ENCODE results near the gene PDE4B. TPM values are rescaled to one million over a fixed set of nuclear protein-coding genes. Genes with fewer than 3 reads are reported as not detected.
"Not testable (repeated sequence)": the region's sequence is repeated elsewhere in the genome, so short reads cannot be mapped to it uniquely, and the experiment has no call there.

Gene PDE4B
- total and polyA plus RNA-seq, 2 donors from 2014 or later = 2.0 to 8.7 TPM

DNA sequence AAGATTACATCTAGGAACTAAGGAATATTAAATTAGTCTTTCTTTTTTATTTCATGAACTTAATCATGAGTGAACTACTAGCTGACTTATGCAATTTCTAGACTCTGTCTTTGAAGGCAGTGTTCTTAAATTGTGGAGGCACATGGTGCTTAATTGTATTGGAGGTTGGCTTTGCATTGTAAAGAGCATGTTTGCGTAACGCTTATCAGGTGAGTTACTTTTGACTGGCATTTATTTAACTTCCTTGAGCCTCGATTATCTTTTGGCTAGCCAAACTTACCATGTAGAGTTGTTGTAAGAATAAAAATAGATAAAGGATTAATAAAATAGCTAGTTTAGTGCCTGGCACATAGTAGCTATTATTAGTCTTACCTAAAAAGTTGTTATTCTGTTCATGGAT is 262.4 kb downstream of the PDE4B start:
- Histone ChIP-seq H3K27ac (ENCODE audit: low read depth in 2 of 2, low read length in 2 of 2) (no peak overlapping the region), H3K4me3 (ENCODE audit: low read length in 3 of 3) (no peak overlapping the region), H3K27me3 (ENCODE audit: control insufficient read depth, insufficient read depth, low read length) (no peaks in the 10 kb centered on the region), H3K4me1 (ENCODE audit: control insufficient read depth in 2 of 3, insufficient read depth in 2 of 3, low read depth in 1 of 3, low read length in 3 of 3) (no peaks in the 10 kb centered on the region), H3K36me3 (ENCODE audit: control insufficient read depth in 2 of 3, insufficient read depth in 3 of 3, low read length in 3 of 3) (no peaks in the 10 kb centered on the region), H3K9ac (ENCODE audit: low read length in 3 of 3) (no peak overlapping the region), H3K9me3 (ENCODE audit: control insufficient read depth in 2 of 3, insufficient read depth in 1 of 3, low read length in 3 of 3) (no peaks in the 10 kb centered on the region)
- DNase-seq (no peak), FAIRE-seq (no peak)
- intact Hi-C loops (cut with DNase I) = no loop called here
- no peak for TF ChIP-seq CTCF (IDR thresholded peaks at IDR 0.05; ENCODE audit: borderline replicate concordance, extremely low read depth, insufficient read depth)

DNA sequence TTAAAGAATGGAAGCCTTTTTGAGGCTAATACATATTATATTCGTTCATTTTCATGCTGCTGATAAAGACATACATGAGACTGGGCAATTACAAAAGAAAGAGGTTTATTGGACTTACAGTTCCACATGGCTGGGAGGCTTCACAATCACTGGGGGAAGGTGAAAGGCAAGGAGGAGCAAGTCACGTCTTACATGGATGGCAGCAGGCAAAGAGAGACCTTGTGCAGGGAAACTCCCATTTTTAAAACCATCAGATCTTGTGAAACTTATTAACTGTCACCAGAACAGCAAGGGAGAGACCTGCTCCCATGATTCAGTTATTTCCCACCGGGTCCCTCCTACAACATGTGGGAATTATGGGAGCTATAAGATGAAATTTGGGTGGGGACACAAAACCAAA is 264.8 kb downstream of the PDE4B start:
- H3K4me3 ChIP-seq (ENCODE audit: low read length in 3 of 3); H3K27ac ChIP-seq (ENCODE audit: low read depth in 2 of 2, low read length in 2 of 2); H3K9ac ChIP-seq (ENCODE audit: low read length in 3 of 3); DNase-seq; H3K27me3 ChIP-seq (ENCODE audit: control insufficient read depth, insufficient read depth, low read length); FAIRE-seq; H3K9me3 ChIP-seq (ENCODE audit: control insufficient read depth in 2 of 3, insufficient read depth in 1 of 3, low read length in 3 of 3); H3K4me1 ChIP-seq (ENCODE audit: control insufficient read depth in 2 of 3, insufficient read depth in 2 of 3, low read depth in 1 of 3, low read length in 3 of 3); intact Hi-C loops (cut with DNase I); H3K36me3 ChIP-seq (ENCODE audit: control insufficient read depth in 2 of 3, insufficient read depth in 3 of 3, low read length in 3 of 3): not testable (repeated sequence)

DNA sequence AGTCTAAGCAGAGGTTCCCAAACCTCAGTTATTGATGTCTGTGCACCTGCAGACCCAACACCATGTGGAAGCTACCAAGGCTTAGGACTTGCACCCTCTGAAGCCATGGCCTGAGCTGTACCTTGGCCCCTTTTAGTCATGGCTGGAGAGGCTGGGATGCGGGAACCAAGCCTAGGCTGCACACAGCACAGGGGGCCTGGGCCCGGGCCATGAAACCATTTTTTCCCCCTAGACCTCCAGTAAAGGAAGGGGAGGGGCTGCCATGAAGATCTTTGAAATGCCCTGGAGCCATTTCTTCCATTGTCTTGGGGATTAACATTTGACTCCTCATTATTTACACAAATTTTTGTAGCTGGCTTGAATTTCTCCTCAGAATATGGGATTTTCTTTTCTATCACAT is 265.9 kb downstream of the PDE4B start:
- Histone ChIP-seq H3K36me3 (ENCODE audit: control insufficient read depth in 2 of 3, insufficient read depth in 3 of 3, low read length in 3 of 3) (no peaks in the 10 kb centered on the region), H3K9me3 (ENCODE audit: control insufficient read depth in 2 of 3, insufficient read depth in 1 of 3, low read length in 3 of 3) (no peaks in the 10 kb centered on the region), H3K27ac (ENCODE audit: low read depth in 2 of 2, low read length in 2 of 2) (no peak overlapping the region), H3K9ac (ENCODE audit: low read length in 3 of 3) (no peak overlapping the region), H3K4me3 (ENCODE audit: low read length in 3 of 3) (no peak overlapping the region), H3K4me1 (ENCODE audit: control insufficient read depth in 2 of 3, insufficient read depth in 2 of 3, low read depth in 1 of 3, low read length in 3 of 3) (no peaks in the 10 kb centered on the region), H3K27me3 (ENCODE audit: control insufficient read depth, insufficient read depth, low read length) (no peaks in the 10 kb centered on the region)
- TF ChIP-seq CTCF (IDR thresholded peaks at IDR 0.05; ENCODE audit: borderline replicate concordance, extremely low read depth, insufficient read depth) = no peak
- intact Hi-C loops (cut with DNase I) = no loop called here
- FAIRE-seq (no peak), DNase-seq (no peak)

DNA sequence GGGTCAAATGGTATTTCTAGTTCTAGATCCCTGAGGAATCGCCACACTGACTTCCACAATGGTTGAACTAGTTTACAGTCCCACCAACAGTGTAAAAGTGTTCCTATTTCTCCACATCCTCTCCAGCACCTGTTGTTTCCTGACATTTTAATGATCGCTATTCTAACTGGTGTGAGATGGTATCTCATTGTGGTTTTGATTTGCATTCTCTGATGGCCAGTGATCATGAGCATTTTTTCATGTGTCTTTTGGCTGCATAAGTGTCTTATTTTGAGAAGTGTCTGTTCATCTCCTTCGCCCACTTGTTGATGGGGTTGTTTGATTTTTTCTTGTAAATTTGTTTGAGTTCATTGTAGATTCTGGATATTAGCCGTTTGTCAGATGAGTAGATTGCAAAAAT is 274.5 kb downstream of the PDE4B start:
- H3K36me3 ChIP-seq (ENCODE audit: control insufficient read depth in 2 of 3, insufficient read depth in 3 of 3, low read length in 3 of 3); H3K27ac ChIP-seq (ENCODE audit: low read depth in 2 of 2, low read length in 2 of 2); FAIRE-seq; intact Hi-C loops (cut with DNase I); H3K4me1 ChIP-seq (ENCODE audit: control insufficient read depth in 2 of 3, insufficient read depth in 2 of 3, low read depth in 1 of 3, low read length in 3 of 3); DNase-seq; H3K27me3 ChIP-seq (ENCODE audit: control insufficient read depth, insufficient read depth, low read length); H3K9ac ChIP-seq (ENCODE audit: low read length in 3 of 3); H3K9me3 ChIP-seq (ENCODE audit: control insufficient read depth in 2 of 3, insufficient read depth in 1 of 3, low read length in 3 of 3); H3K4me3 ChIP-seq (ENCODE audit: low read length in 3 of 3): not testable (repeated sequence)

All from kidney (tissue), 14 donors.